ENCODE results near the gene TMEM14C.
A peak's percentile ranks its signal among the peaks of the same experiment; 100 is the strongest.

The TMEM14C gene

DNA sequence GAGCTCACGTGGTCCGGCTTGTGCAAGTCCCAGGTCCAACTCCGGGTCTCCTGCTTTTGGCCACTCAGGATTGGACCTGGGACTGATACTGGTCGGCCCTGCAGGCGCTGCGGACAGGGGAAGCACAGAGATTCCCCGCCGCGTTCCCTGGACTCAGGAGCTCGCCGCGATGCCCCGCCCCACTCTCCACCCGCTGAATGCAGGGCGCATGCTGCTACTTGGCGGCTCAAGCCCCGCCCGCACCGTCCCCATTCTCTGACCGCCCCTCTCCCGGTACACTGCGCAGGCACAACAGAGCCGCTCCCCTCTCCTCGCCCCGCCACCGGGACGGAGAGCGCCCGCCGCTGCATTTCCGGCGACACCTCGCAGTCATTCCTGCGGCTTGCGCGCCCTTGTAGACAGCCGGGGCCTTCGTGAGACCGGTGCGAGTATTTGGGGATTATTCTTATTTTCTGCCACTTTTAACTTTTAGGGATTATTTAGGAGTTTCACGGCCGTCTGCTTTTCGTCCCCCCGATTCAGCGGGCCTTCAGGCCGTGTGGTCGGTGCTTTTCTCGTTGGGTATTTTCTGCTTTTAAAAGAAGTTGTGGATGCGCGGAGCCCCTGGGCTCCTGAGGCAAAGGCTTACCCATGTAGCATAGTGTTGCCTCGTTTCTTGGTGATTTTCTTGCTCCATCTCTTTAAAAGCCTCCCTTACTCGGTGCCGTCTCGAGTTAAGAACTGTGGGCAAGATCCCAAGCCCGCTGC lies at the start of gene TMEM14C:
Gene TMEM14C (plus strand): TSS at position 251 of the 747 bp plus-strand sequence. CDS start 1,544 bp downstream, outside the sequence.
- peak within 1 kb of the TSS; percentile 67 for H3K4me3 ChIP-seq (ENCODE audit: low read length)
- H3K27me3 ChIP-seq (ENCODE audit: control insufficient read depth, insufficient read depth, low read length), result no peaks in the 10 kb centered on the region
- H3K4me1 ChIP-seq (ENCODE audit: control insufficient read depth, insufficient read depth, low read length), result peaks cover 4% of the 10 kb centered on the region
- no peaks in the 10 kb centered on the region for H3K36me3 ChIP-seq (ENCODE audit: control insufficient read depth, insufficient read depth, low read length)
- H3K9ac ChIP-seq (ENCODE audit: low read length), result peak within 1 kb of the TSS; percentile 90
- H3K9me3 ChIP-seq (ENCODE audit: control insufficient read depth, low read length), result no peaks in the 10 kb centered on the region

DNA sequence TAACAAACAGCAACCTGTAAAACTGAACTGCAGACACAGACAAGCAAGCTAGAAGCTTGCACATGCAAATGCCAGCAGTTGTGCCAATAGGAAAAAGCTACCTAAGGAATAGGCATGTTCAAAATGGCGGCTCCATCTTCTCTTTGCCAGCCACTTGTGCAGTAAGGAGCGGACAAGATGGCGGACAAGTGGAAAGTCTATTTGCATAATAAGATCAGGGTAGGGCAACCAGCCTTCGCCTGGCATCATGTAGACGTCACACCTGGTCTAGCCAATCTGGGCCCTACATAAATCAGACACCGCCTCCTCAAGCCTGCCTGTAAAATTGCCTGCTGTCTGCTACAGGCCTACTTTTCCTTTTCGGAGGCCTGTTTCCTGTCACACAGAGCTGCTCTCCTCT lies 46.5 kb upstream of the TMEM14C start:
- H3K9ac ChIP-seq (ENCODE audit: low read length), result no peak overlapping the region
- H3K36me3 ChIP-seq (ENCODE audit: control insufficient read depth, insufficient read depth, low read length), result no peaks in the 10 kb centered on the region
- H3K4me1 ChIP-seq (ENCODE audit: control insufficient read depth, insufficient read depth, low read length), result no peaks in the 10 kb centered on the region
- no peaks in the 10 kb centered on the region for H3K27me3 ChIP-seq (ENCODE audit: control insufficient read depth, insufficient read depth, low read length)
- no peak overlapping the region for H3K4me3 ChIP-seq (ENCODE audit: low read length)
- H3K9me3 ChIP-seq (ENCODE audit: control insufficient read depth, low read length), result no peaks in the 10 kb centered on the region

GRCh38 chr6:10678456-10678855 lies 44.4 kb upstream of the TMEM14C start:
- H3K27me3 ChIP-seq (ENCODE audit: control insufficient read depth, insufficient read depth, low read length), result no peaks in the 10 kb centered on the region
- no peaks in the 10 kb centered on the region for H3K36me3 ChIP-seq (ENCODE audit: control insufficient read depth, insufficient read depth, low read length)
- H3K9me3 ChIP-seq (ENCODE audit: control insufficient read depth, low read length), result no peaks in the 10 kb centered on the region
- H3K9ac ChIP-seq (ENCODE audit: low read length), result no peak overlapping the region
- no peaks in the 10 kb centered on the region for H3K4me1 ChIP-seq (ENCODE audit: control insufficient read depth, insufficient read depth, low read length)
- no peak overlapping the region for H3K4me3 ChIP-seq (ENCODE audit: low read length)

GRCh38 chr6:10681795-10682194 lies 41.1 kb upstream of the TMEM14C start:
- no peaks in the 10 kb centered on the region for H3K4me1 ChIP-seq (ENCODE audit: control insufficient read depth, insufficient read depth, low read length)
- H3K9ac ChIP-seq (ENCODE audit: low read length), result no peak overlapping the region
- H3K36me3 ChIP-seq (ENCODE audit: control insufficient read depth, insufficient read depth, low read length), result no peaks in the 10 kb centered on the region
- no peaks in the 10 kb centered on the region for H3K9me3 ChIP-seq (ENCODE audit: control insufficient read depth, low read length)
- no peaks in the 10 kb centered on the region for H3K27me3 ChIP-seq (ENCODE audit: control insufficient read depth, insufficient read depth, low read length)
- no peak overlapping the region for H3K4me3 ChIP-seq (ENCODE audit: low read length)

DNA sequence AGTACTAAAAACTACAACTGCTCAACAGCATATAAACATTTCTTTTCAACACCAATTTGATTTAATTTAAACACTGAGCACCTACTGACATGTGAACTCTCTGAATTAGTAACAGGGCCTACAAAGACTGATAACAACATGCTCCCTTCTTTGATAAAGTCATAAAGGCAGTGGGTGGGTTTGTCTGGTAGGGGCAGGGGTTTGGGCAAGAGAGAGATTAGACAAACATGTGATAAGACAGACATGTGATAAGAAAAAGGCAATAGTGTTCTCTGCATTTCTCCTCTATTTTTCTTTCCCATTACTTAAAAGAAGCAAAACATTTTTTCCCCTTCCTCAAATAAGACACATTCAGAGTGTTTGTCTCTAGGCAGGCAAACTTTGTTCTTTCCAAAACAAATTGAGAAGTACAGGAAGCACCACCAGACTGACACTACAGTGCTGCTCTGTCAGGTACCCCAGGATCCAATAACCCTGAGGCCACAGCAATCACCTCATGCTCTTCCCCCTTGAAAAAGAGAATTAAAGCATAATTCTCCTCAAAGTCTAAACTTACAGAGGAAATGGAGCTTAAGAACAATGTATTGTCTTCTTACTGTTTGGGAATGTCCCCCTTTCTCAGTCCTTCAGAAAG lies 40.4 kb upstream of the TMEM14C start:
- H3K4me3 ChIP-seq (ENCODE audit: low read length), result no peak overlapping the region
- H3K9ac ChIP-seq (ENCODE audit: low read length), result no peak overlapping the region
- no peaks in the 10 kb centered on the region for H3K9me3 ChIP-seq (ENCODE audit: control insufficient read depth, low read length)
- no peaks in the 10 kb centered on the region for H3K36me3 ChIP-seq (ENCODE audit: control insufficient read depth, insufficient read depth, low read length)
- no peaks in the 10 kb centered on the region for H3K27me3 ChIP-seq (ENCODE audit: control insufficient read depth, insufficient read depth, low read length)
- no peaks in the 10 kb centered on the region for H3K4me1 ChIP-seq (ENCODE audit: control insufficient read depth, insufficient read depth, low read length)

DNA sequence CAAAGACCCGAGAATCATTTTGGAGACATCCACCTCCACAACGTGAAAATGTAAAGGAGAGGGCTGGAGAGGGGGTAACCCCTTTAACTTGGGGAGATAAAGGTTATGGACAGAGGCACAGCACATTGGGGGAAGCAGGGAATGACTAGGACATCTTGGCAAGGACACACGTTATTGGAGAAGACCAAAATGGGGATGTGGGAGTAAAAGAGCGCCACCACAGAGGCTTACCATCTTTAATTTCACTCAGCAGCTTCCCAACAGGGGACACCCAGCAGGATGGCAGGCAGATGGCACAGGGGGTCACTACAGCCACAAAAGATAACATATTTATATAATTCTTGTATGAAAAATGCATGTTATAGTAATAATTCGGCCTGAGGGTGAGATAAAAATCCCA lies 38.3 kb upstream of the TMEM14C start:
- no peaks in the 10 kb centered on the region for H3K36me3 ChIP-seq (ENCODE audit: control insufficient read depth, insufficient read depth, low read length)
- H3K27me3 ChIP-seq (ENCODE audit: control insufficient read depth, insufficient read depth, low read length), result no peaks in the 10 kb centered on the region
- no peaks in the 10 kb centered on the region for H3K9me3 ChIP-seq (ENCODE audit: control insufficient read depth, low read length)
- no peaks in the 10 kb centered on the region for H3K4me1 ChIP-seq (ENCODE audit: control insufficient read depth, insufficient read depth, low read length)
- no peak overlapping the region for H3K9ac ChIP-seq (ENCODE audit: low read length)
- no peak overlapping the region for H3K4me3 ChIP-seq (ENCODE audit: low read length)

DNA sequence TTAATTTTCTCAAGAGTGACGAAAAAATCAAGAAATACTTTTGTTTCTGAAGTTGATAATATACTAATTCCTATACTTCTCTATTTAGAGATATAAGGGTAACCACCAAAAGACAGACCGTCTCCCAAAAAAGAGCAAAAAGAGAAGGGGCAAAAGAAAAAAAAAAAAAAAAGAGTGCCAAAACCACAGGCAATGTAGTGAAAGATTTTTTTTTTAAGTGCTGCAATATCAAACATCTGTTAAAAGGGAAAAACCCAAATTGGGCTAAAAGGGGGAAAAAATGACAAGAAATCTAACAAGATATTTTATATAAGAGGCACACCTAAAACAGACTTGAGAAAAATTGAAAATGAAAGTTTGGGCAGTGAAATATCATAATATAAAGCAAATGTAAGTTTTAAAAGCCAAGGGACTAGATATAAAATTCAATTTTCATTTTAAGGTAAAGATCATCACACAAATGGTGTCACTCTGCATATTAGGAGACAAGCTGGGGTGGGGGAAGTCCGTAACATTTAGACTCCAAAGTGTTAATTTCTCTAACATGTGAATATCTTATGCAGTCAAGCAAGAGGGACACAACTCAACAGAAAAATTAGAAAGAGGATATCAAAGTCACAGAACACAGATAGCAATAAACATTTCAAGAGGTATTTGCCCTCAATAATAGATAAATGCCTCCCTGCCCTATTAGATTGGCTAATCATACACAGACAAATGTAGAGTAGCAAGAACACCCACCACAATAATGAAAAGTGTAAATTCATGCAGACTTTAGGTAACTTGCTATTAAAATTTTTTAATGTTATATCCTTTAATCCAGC lies 37.6 kb upstream of the TMEM14C start:
- no peaks in the 10 kb centered on the region for H3K9me3 ChIP-seq (ENCODE audit: control insufficient read depth, low read length)
- H3K4me3 ChIP-seq (ENCODE audit: low read length), result no peak overlapping the region

GRCh38 chr6:10686901-10687300 lies 36.0 kb upstream of the TMEM14C start:
- no peaks in the 10 kb centered on the region for H3K4me1 ChIP-seq (ENCODE audit: control insufficient read depth, insufficient read depth, low read length)
- no peaks in the 10 kb centered on the region for H3K36me3 ChIP-seq (ENCODE audit: control insufficient read depth, insufficient read depth, low read length)
- H3K4me3 ChIP-seq (ENCODE audit: low read length), result no peak overlapping the region
- no peaks in the 10 kb centered on the region for H3K27me3 ChIP-seq (ENCODE audit: control insufficient read depth, insufficient read depth, low read length)
- no peak overlapping the region for H3K9ac ChIP-seq (ENCODE audit: low read length)
- no peaks in the 10 kb centered on the region for H3K9me3 ChIP-seq (ENCODE audit: control insufficient read depth, low read length)

More for the DNA sequence above, 37.6 kb upstream of the TMEM14C start:
- Histone ChIP-seq H3K4me1 (ENCODE audit: control insufficient read depth, insufficient read depth, low read length) (no peaks in the 10 kb centered on the region), H3K27me3 (ENCODE audit: control insufficient read depth, insufficient read depth, low read length) (no peaks in the 10 kb centered on the region), H3K9ac (ENCODE audit: low read length) (no peak overlapping the region), H3K36me3 (ENCODE audit: control insufficient read depth, insufficient read depth, low read length) (no peaks in the 10 kb centered on the region)

DNA sequence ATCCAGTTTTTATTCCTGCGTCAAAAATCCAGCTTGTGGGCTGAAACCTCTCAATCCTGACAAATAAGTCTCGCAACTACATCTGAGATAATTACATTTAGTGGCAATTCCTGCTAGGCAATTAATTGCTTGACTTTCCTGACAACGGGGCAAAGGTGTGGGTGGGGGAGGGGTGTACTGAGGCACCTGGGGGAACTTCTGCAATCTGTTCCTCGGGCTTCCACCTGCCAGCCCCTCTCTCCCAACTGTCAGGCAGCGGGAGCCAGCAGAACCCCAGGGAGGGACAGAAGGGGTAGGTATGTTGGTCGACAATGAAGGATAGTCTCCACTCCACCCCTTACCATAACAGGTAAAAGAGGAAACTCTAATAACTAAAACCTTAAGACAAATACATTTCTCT lies 35.3 kb upstream of the TMEM14C start:
- Histone ChIP-seq H3K9ac (ENCODE audit: low read length) (no peak overlapping the region), H3K4me3 (ENCODE audit: low read length) (no peak overlapping the region)

GRCh38 chr6:10690651-10691445 lies 32.0 kb upstream of the TMEM14C start:
- Histone ChIP-seq H3K4me1 (ENCODE audit: control insufficient read depth, insufficient read depth, low read length) (peaks cover 10% of the 10 kb centered on the region), H3K9ac (ENCODE audit: low read length) (no peak overlapping the region)

More for the DNA sequence above, 35.3 kb upstream of the TMEM14C start:
- no peaks in the 10 kb centered on the region for H3K9me3 ChIP-seq (ENCODE audit: control insufficient read depth, low read length)
- no peaks in the 10 kb centered on the region for H3K36me3 ChIP-seq (ENCODE audit: control insufficient read depth, insufficient read depth, low read length)
- H3K27me3 ChIP-seq (ENCODE audit: control insufficient read depth, insufficient read depth, low read length), result no peaks in the 10 kb centered on the region
- no peaks in the 10 kb centered on the region for H3K4me1 ChIP-seq (ENCODE audit: control insufficient read depth, insufficient read depth, low read length)

GRCh38 chr6:10692965-10693538 lies 29.8 kb upstream of the TMEM14C start:
- H3K4me1 ChIP-seq (ENCODE audit: control insufficient read depth, insufficient read depth, low read length), result peaks cover 12% of the 10 kb centered on the region
- H3K27me3 ChIP-seq (ENCODE audit: control insufficient read depth, insufficient read depth, low read length), result no peaks in the 10 kb centered on the region
- peak overlapping the region; percentile 73 for H3K4me3 ChIP-seq (ENCODE audit: low read length)
- no peaks in the 10 kb centered on the region for H3K36me3 ChIP-seq (ENCODE audit: control insufficient read depth, insufficient read depth, low read length)
- peak overlapping the region; percentile 94 for H3K9ac ChIP-seq (ENCODE audit: low read length)
- no peaks in the 10 kb centered on the region for H3K9me3 ChIP-seq (ENCODE audit: control insufficient read depth, low read length)

More at GRCh38 chr6:10690651-10691445, 32.0 kb upstream of the TMEM14C start:
- Histone ChIP-seq H3K9me3 (ENCODE audit: control insufficient read depth, low read length) (no peaks in the 10 kb centered on the region), H3K36me3 (ENCODE audit: control insufficient read depth, insufficient read depth, low read length) (no peaks in the 10 kb centered on the region), H3K27me3 (ENCODE audit: control insufficient read depth, insufficient read depth, low read length) (no peaks in the 10 kb centered on the region), H3K4me3 (ENCODE audit: low read length) (no peak overlapping the region)

All from mucosa of stomach (tissue), 1 donor.